IMR-90 (cell line): ENCODE data around the gene FARP1. TPM values are rescaled to one million over a fixed set of nuclear protein-coding genes. Genes with fewer than 3 reads are reported as not detected.

Experiments used
- ATAC-seq: fragments of 200-7000 bp; cut with Tn5 transposase; 2 replicates; pipeline ENCODE4 v1.9.1; 2020; ENCODE audit warnings: low read depth, mild to moderate bottlenecking, moderate library complexity
- BruUV-seq: library from RNA; stranded (reverse); fragments of 400-500 nt; replicated peaks from 2 replicates; lab custom pipeline; 2021; lab: Mats Ljungman, UMichigan
- CTCF ChIA-PET: fragments of 300-600 bp; formaldehyde crosslinking; extraction: SDS; loops from one replicate; lab custom pipeline; 2021; ENCODE audit warnings: antibody characterized with exemption; lab: Yijun Ruan, JAX
- POLR2A ChIA-PET: fragments of 300-600 bp; sonication (Branson Sonifier 250); formaldehyde crosslinking; loops from one replicate; lab custom pipeline; 2022; ENCODE audit warnings: antibody characterized with exemption; ENCODE audit not compliant: unreplicated experiment; lab: Charles Lee
- DNase-seq: peaks from one replicate; pipeline ENCODE4 v3.0.0; 2013
- H2AFZ ChIP-seq: replicated peaks from 2 replicates; pipeline ENCODE3; 2013; ENCODE audit warnings: low read length, mild to moderate bottlenecking; ENCODE audit not compliant: poor library complexity
- H2AK5ac ChIP-seq: 2 replicates; pipeline ENCODE4 v1.6.1; 2013; ENCODE audit warnings: low read depth, low read length, inconsistent platforms
- H2AK9ac ChIP-seq: replicated peaks from 2 replicates; pipeline ENCODE3; 2013; ENCODE audit warnings: mild to moderate bottlenecking, low read depth, low read length, moderate library complexity; ENCODE audit not compliant: poor library complexity
- H2BK120ac ChIP-seq: 2 replicates; pipeline ENCODE4 v1.6.1; 2013; ENCODE audit warnings: low read depth, low read length, inconsistent platforms
- H2BK15ac ChIP-seq: 3 replicates; pipeline ENCODE4 v1.6.1; 2013; ENCODE audit warnings: low read depth, low read length, inconsistent platforms
- H2BK20ac ChIP-seq: 2 replicates; pipeline ENCODE4 v1.6.1; 2013; ENCODE audit warnings: low read depth, mild to moderate bottlenecking, inconsistent platforms, low read length, moderate library complexity
- H2BK5ac ChIP-seq: 2 replicates; pipeline ENCODE4 v1.6.1; 2013; ENCODE audit warnings: mild to moderate bottlenecking, low read depth, low read length, inconsistent platforms; ENCODE audit not compliant: poor library complexity, severe bottlenecking
- H3K14ac ChIP-seq: replicated peaks from 2 replicates; pipeline ENCODE4 v1.6.1; 2013; ENCODE audit warnings: low read depth, low read length, inconsistent platforms
- H3K18ac ChIP-seq: 2 replicates; pipeline ENCODE4 v1.6.1; 2013; ENCODE audit warnings: low read depth, low read length, control low read depth
- H3K23ac ChIP-seq: 2 replicates; pipeline ENCODE4 v1.6.1; 2013; ENCODE audit warnings: low read depth, low read length, inconsistent platforms
- H3K27ac ChIP-seq: 2 replicates; pipeline ENCODE4 v1.5.1; 2013; ENCODE audit warnings: mild to moderate bottlenecking, control low read depth, low read length; ENCODE audit not compliant: insufficient read depth
- H3K27me3 ChIP-seq: 2 replicates; pipeline ENCODE4 v1.6.1; 2013; ENCODE audit warnings: low read length; ENCODE audit not compliant: control insufficient read depth, insufficient read depth
- H3K36me3 ChIP-seq: 2 replicates; pipeline ENCODE4 v1.6.1; 2013; ENCODE audit warnings: low read length, mixed read lengths; ENCODE audit not compliant: control insufficient read depth, insufficient read depth
- H3K4ac ChIP-seq: 2 replicates; pipeline ENCODE4 v1.6.1; 2013; ENCODE audit warnings: low read depth, low read length, inconsistent platforms
- H3K4me1 ChIP-seq: 2 replicates; pipeline ENCODE4 v1.6.1; 2013; ENCODE audit warnings: low read length, mixed read lengths; ENCODE audit not compliant: control insufficient read depth, insufficient read depth
- H3K4me2 ChIP-seq: 2 replicates; pipeline ENCODE4 v1.6.1; 2013; ENCODE audit warnings: low read depth, mild to moderate bottlenecking, control low read depth, low read length, moderate library complexity
- H3K4me3 ChIP-seq: 2 replicates; pipeline ENCODE4 v1.5.1; 2013; ENCODE audit warnings: low read depth, mild to moderate bottlenecking, control low read depth, low read length, moderate library complexity; ENCODE audit not compliant: insufficient read depth
- H3K56ac ChIP-seq: 2 replicates; pipeline ENCODE4 v1.6.1; 2013; ENCODE audit warnings: low read length, inconsistent platforms; ENCODE audit not compliant: insufficient read depth; ENCODE audit errors: extremely low read depth
- H3K79me1 ChIP-seq, 2 experiments: 2 replicates each; pipeline ENCODE4 v1.6.1; 2013; ENCODE audit warnings: low read length in 2 of 2, inconsistent platforms in 1 of 2, low read depth in 1 of 2
- H3K9ac ChIP-seq: 2 replicates; pipeline ENCODE4 v1.6.1; 2013; ENCODE audit warnings: low read depth, low read length, control low read depth
- H3K9me1 ChIP-seq: 2 replicates; pipeline ENCODE4 v1.6.1; 2013; ENCODE audit warnings: low read length, inconsistent platforms; ENCODE audit not compliant: insufficient read depth
- H3K9me3 ChIP-seq: 2 replicates; pipeline ENCODE4 v1.6.1; 2013; ENCODE audit warnings: low read length; ENCODE audit not compliant: control insufficient read depth, insufficient read depth
- H4K20me1 ChIP-seq: 2 replicates; pipeline ENCODE4 v1.6.1; 2013; ENCODE audit warnings: low read length, inconsistent platforms; ENCODE audit not compliant: insufficient read depth
- H4K5ac ChIP-seq: 2 replicates; pipeline ENCODE4 v1.6.1; 2013; ENCODE audit warnings: mild to moderate bottlenecking, low read depth, low read length, control low read depth
- H4K8ac ChIP-seq, 2 experiments: 2 replicates each; pipeline ENCODE4 v1.6.1; 2013; ENCODE audit warnings: low read depth in 2 of 2, low read length in 2 of 2, control low read depth in 1 of 2, inconsistent platforms in 1 of 2
- H4K91ac ChIP-seq: 2 replicates; pipeline ENCODE4 v1.6.1; 2013; ENCODE audit warnings: low read depth, low read length, inconsistent platforms; ENCODE audit not compliant: insufficient read depth
- BHLHE40 ChIP-seq: fragments of 150-350 bp; IDR thresholded peaks from 2 replicates; pipeline ENCODE4 v1.6.1; 2016; ENCODE audit warnings: mild to moderate bottlenecking, low read depth, low read length
- CEBPB ChIP-seq: IDR thresholded peaks from 2 replicates; pipeline ENCODE4 v1.6.1; 2012; ENCODE audit warnings: low read depth, low read length, improper control_type of control experiment
- CHD1 ChIP-seq: IDR thresholded peaks from 2 replicates; pipeline ENCODE4 v1.6.1; 2012; ENCODE audit warnings: low read depth, low read length, improper control_type of control experiment
- ELK1 ChIP-seq: fragments of 150-350 bp; IDR thresholded peaks from 2 replicates; pipeline ENCODE4 v1.6.1; 2016; ENCODE audit warnings: low read depth, mild to moderate bottlenecking, low read length, moderate library complexity, borderline replicate concordance
- FOS ChIP-seq: fragments of 150-350 bp; IDR thresholded peaks from 2 replicates; pipeline ENCODE4 v1.6.1; 2016; ENCODE audit warnings: low read depth, low read length
- MAFK ChIP-seq: IDR thresholded peaks from 2 replicates; pipeline ENCODE4 v1.6.1; 2012; ENCODE audit warnings: low read depth, low read length, improper control_type of control experiment
- MAZ ChIP-seq: IDR thresholded peaks from 2 replicates; pipeline ENCODE4 v1.6.1; 2012; ENCODE audit warnings: low read depth, mild to moderate bottlenecking, low read length, improper control_type of control experiment, moderate library complexity, borderline replicate concordance
- MXI1 ChIP-seq: IDR thresholded peaks from 2 replicates; pipeline ENCODE4 v1.6.1; 2012; ENCODE audit warnings: low read depth, mild to moderate bottlenecking, low read length, moderate library complexity, borderline replicate concordance
- NFE2L2 ChIP-seq: fragments of 150-350 bp; IDR thresholded peaks from 2 replicates; pipeline ENCODE4 v1.6.1; 2016; ENCODE audit warnings: low read depth, mild to moderate bottlenecking, low read length
- POLR2A ChIP-seq: IDR thresholded peaks from 2 replicates; pipeline ENCODE4 v1.6.1; 2012; ENCODE audit warnings: mild to moderate bottlenecking, low read depth, low read length
- RAD21 ChIP-seq: IDR thresholded peaks from 2 replicates; pipeline ENCODE4 v1.6.1; 2012; ENCODE audit warnings: low read length, improper control_type of control experiment
- RCOR1 ChIP-seq: IDR thresholded peaks from 2 replicates; pipeline ENCODE4 v1.6.1; 2012; ENCODE audit warnings: mild to moderate bottlenecking, low read length, improper control_type of control experiment; ENCODE audit not compliant: insufficient replicate concordance
- RFX5 ChIP-seq: IDR thresholded peaks from 2 replicates; pipeline ENCODE4 v1.8.0; 2012; ENCODE audit warnings: low read depth, mild to moderate bottlenecking, low read length, moderate library complexity
- SMC3 ChIP-seq: fragments of 150-350 bp; IDR thresholded peaks from 2 replicates; pipeline ENCODE4 v1.6.1; 2016; ENCODE audit warnings: low read depth, mild to moderate bottlenecking, antibody characterized with exemption, low read length, moderate library complexity
- USF2 ChIP-seq: fragments of 150-350 bp; IDR thresholded peaks from 2 replicates; pipeline ENCODE4 v1.6.1; 2017; ENCODE audit warnings: mild to moderate bottlenecking, antibody characterized with exemption, low read length, low read depth
- WGBS, 2 experiments: methylation state at CpG; one replicate each; pipeline versions ENCODE4 v1.1.5 to v1.1.7; 2013; ENCODE audit warnings: missing lambda C conversion rate in 2 of 2; ENCODE audit not compliant: insufficient read length in 1 of 2; ENCODE audit errors: extremely low coverage in 2 of 2; 5-methylcytosine and 5-hydroxymethylcytosine counted together
- dilution Hi-C: fragments of 300-500 bp; cut with HindIII; formaldehyde crosslinking; loops from one replicate; pipeline ENCODE4 v1.14.3; 2018; ENCODE audit warnings: low sequenced_read_pairs; ENCODE audit not compliant: unreplicated experiment
- in situ Hi-C: fragments of 300-500 bp; cut with MboI; formaldehyde crosslinking; loops from 3 replicates; pipeline ENCODE4 v1.14.3; 2019; ENCODE audit warnings: low sequenced_read_pairs, inconsistent platforms, mixed read lengths
- intact Hi-C: fragments of 100-400 bp; cut with micrococcal nuclease; formaldehyde crosslinking; loops from 2 replicates; pipeline ENCODE4 v1.10.0; 2022
- polyA plus RNA-seq, 3 experiments: library from polyadenylated mRNA; depleted of rRNA; stranded (reverse); fragments of >200 nt; gene quantifications; 2 replicates each; pipeline ENCODE4 v1.2.3, GENCODE V29; 2012; ENCODE audit warnings: low replicate concordance in 1 of 3
- total RNA-seq: library from RNA; depleted of rRNA; stranded (reverse); fragments of >200 nt; gene quantifications from 2 replicates; pipeline ENCODE4 v1.2.3, GENCODE V29; 2012

Gene FARP1
- total and polyA plus RNA-seq, 2 of the 4 experiments (the other 2 are of a cell fraction), result 39.6 to 57.0 TPM

- Histone ChIP-seq H3K4ac (peak overlapping the region; percentile 87), H3K79me1 (peaks cover 0 to 42% of the 10 kb centered on the region in 2 experiments; a peak in 2 of 4 replicates), H3K18ac (peak overlapping the region; percentile 43), H3K27ac (peak overlapping the region; percentile 53), H3K4me1 (peaks cover 6% of the 10 kb centered on the region), H2AK5ac (peak overlapping the region; percentile 99), H3K9me3 (no peaks in the 10 kb centered on the region), H3K4me2 (no peak overlapping the region), H4K8ac (peak overlapping the region; percentile 59 to 90), H3K9me1 (peaks cover 11% of the 10 kb centered on the region), H3K27me3 (no peaks in the 10 kb centered on the region), H4K5ac (peak overlapping the region; percentile 21), H3K14ac (peak overlapping the region; percentile 74), H2BK120ac (peak overlapping the region; percentile 82), H2BK5ac (peak overlapping the region; percentile 64), H3K56ac (no peak overlapping the region), H3K9ac (0 out of 2 replicates have a peak overlapping the region, but pooled peaks have one; percentile 2), H4K91ac (peak overlapping the region; percentile 87), H2BK20ac (peak overlapping the region; percentile 72), H4K20me1 (peaks cover 22% of the 10 kb centered on the region), H3K4me3 (no peak overlapping the region), H2AFZ (peak overlapping the region; percentile 72), H3K23ac (peak overlapping the region; percentile 41), H2BK15ac (peak overlapping the region; percentile 60; the same call in 1 of the 3 replicates), H2AK9ac (peak overlapping the region; percentile 98), H3K36me3 (peaks cover 78% of the 10 kb centered on the region)
- peak; percentile 92 for DNase-seq
- ChIA-PET CTCF (no interaction called here), POLR2A (interaction anchor here (0.6 kb wide), 1 partner anchor 39 kb away, joined by 3 read pairs; no protein-coding TSS in a partner anchor)
- ATAC-seq, result peak; percentile 73
- no TSS peak for BruUV-seq
- dilution Hi-C loops (no loop called here), intact Hi-C loops (loop anchor here (10.0 kb wide), 1 partner anchor 589 kb away; no protein-coding TSS in a partner anchor), in situ Hi-C loops (loop anchor here (10.0 to 25.0 kb wide), 2 partner anchors 589 to 594 kb away; no protein-coding TSS in a partner anchor)
- WGBS, 2 experiments, result 80% methylated on average over 1 of the region's 11 CpGs; no CpG with 5 or more reads in 1 of the 2 experiments
- TF ChIP-seq FOS (peak; percentile 75), RAD21 (peak; percentile 16; the same call in 1 of the 2 replicates), ELK1 (no peak), CEBPB (no peak), USF2 (peak; percentile 60; the same call in 1 of the 2 replicates), RCOR1 (no peak), MXI1 (peak; percentile 66; the same call in 1 of the 2 replicates), RFX5 (no peak), MAFK (0 out of 2 replicates have a peak, but pooled peaks have one; percentile 21), SMC3 (no peak), MAZ (peak; percentile 77), CHD1 (peak; percentile 54; the same call in 1 of the 2 replicates), BHLHE40 (peak; percentile 99), NFE2L2 (0 out of 2 replicates have a peak, but pooled peaks have one; percentile 49), POLR2A (0 out of 2 replicates have a peak, but pooled peaks have one; percentile 31)
Measured at GRCh38 chr13:98443329-98443728, 300.4 kb downstream of the FARP1 start.
